Measurements from ENCODE around the gene CDK10. TPM values are rescaled to one million over a fixed set of nuclear protein-coding genes. Genes with fewer than 3 reads are reported as not detected.
A peak's percentile ranks its signal among the peaks of the same experiment; 100 is the strongest.

Gene CDK10
- total and polyA plus RNA-seq, 4 donors: 52.0 to 92.7 (median 70.0) TPM

- H3K27ac ChIP-seq (ENCODE audit: low read depth in 1 of 2, low read length in 1 of 2): no peak overlapping the region
- H3K27me3 ChIP-seq (ENCODE audit: control insufficient read depth in 3 of 3, insufficient read depth in 3 of 3, low read length in 2 of 3): no peaks in the 10 kb centered on the region
- no peaks in the 10 kb centered on the region for H3K9me3 ChIP-seq (ENCODE audit: control insufficient read depth in 4 of 4, insufficient read depth in 3 of 4, low read length in 3 of 4)
- H3K9ac ChIP-seq (ENCODE audit: insufficient read depth in 1 of 2, low read length in 2 of 2): no peak overlapping the region
- H3K4me1 ChIP-seq (ENCODE audit: control insufficient read depth in 5 of 5, insufficient read depth in 5 of 5, low read length in 5 of 5): peaks cover 0 to 4% (median 0%) of the 10 kb centered on the region in 5 donors
- WGBS, 2 donors: 83 to 84% methylated on average over 9 of the region's 9 CpGs
- ATAC-seq (ENCODE audit: insufficient read depth, low FRiP score): no peak
- H3K36me3 ChIP-seq (ENCODE audit: control insufficient read depth in 4 of 4, insufficient read depth in 4 of 4, low read length in 4 of 4): peaks cover 0 to 6% (median 0%) of the 10 kb centered on the region in 4 donors
- H3K4me3 ChIP-seq: no peak overlapping the region
- TF ChIP-seq CTCF (IDR thresholded peaks at IDR 0.05; ENCODE audit: control extremely low read depth, extremely low read depth): no peak
- DNase-seq: no peak
Observed at GRCh38 chr16:89667633-89668032, 18.9 kb upstream of the CDK10 start.

- DNase-seq: no peak
Observed at GRCh38 chr16:89668790-89669158, 17.7 kb upstream of the CDK10 start.

GRCh38 chr16:89669755-89670154 is 16.7 kb upstream of the CDK10 start:
- WGBS, 2 donors: 78 to 98% methylated on average over 11 to 13 of the region's 13 CpGs
- Histone ChIP-seq H3K36me3 (ENCODE audit: control insufficient read depth in 4 of 4, insufficient read depth in 4 of 4, low read length in 4 of 4) (no peaks in the 10 kb centered on the region), H3K9me3 (ENCODE audit: control insufficient read depth in 4 of 4, insufficient read depth in 3 of 4, low read length in 3 of 4) (no peaks in the 10 kb centered on the region), H3K27me3 (ENCODE audit: control insufficient read depth in 3 of 3, insufficient read depth in 3 of 3, low read length in 2 of 3) (no peaks in the 10 kb centered on the region), H3K4me3 (no peak overlapping the region), H3K4me1 (ENCODE audit: control insufficient read depth in 5 of 5, insufficient read depth in 5 of 5, low read length in 5 of 5) (peaks cover 0 to 7% (median 0%) of the 10 kb centered on the region in 5 donors), H3K9ac (ENCODE audit: insufficient read depth in 1 of 2, low read length in 2 of 2) (no peak overlapping the region), H3K27ac (ENCODE audit: low read depth in 1 of 2, low read length in 1 of 2) (no peak overlapping the region)
- TF ChIP-seq CTCF (IDR thresholded peaks at IDR 0.05; ENCODE audit: control extremely low read depth, extremely low read depth): no peak
- DNase-seq (no peak), ATAC-seq (ENCODE audit: insufficient read depth, low FRiP score) (no peak)

More at GRCh38 chr16:89668790-89669158, 17.7 kb upstream of the CDK10 start:
- Histone ChIP-seq H3K36me3 (ENCODE audit: control insufficient read depth in 4 of 4, insufficient read depth in 4 of 4, low read length in 4 of 4) (no peaks in the 10 kb centered on the region), H3K4me3 (no peak overlapping the region), H3K27me3 (ENCODE audit: control insufficient read depth in 3 of 3, insufficient read depth in 3 of 3, low read length in 2 of 3) (no peaks in the 10 kb centered on the region), H3K27ac (ENCODE audit: low read depth in 1 of 2, low read length in 1 of 2) (peak overlapping the region in 1 of 2 donors; percentile 34), H3K4me1 (ENCODE audit: control insufficient read depth in 5 of 5, insufficient read depth in 5 of 5, low read length in 5 of 5) (peaks cover 0 to 4% (median 0%) of the 10 kb centered on the region in 5 donors), H3K9me3 (ENCODE audit: control insufficient read depth in 4 of 4, insufficient read depth in 3 of 4, low read length in 3 of 4) (no peaks in the 10 kb centered on the region), H3K9ac (ENCODE audit: insufficient read depth in 1 of 2, low read length in 2 of 2) (no peak overlapping the region)
- TF ChIP-seq CTCF (IDR thresholded peaks at IDR 0.05; ENCODE audit: control extremely low read depth, extremely low read depth): no peak
- peak; percentile 10 for ATAC-seq (ENCODE audit: insufficient read depth, low FRiP score)
- WGBS, 2 donors: 33 to 34% methylated on average over 5 of the region's 5 CpGs
